K562 (cell line): ENCODE data around the gene B3GLCT. TPM values are rescaled to one million over a fixed set of nuclear protein-coding genes. Genes with fewer than 3 reads are reported as not detected.

Experiments
- ATF1 ChIP-seq, 2 experiments: fragments of 450-650 bp in 1 of 2; IDR thresholded peaks; 2 replicates each; pipeline ENCODE4 v1.6.1; 2016; ENCODE audit warnings: missing compliant biosample characterization in 1 of 2, missing genetic modification characterization in 1 of 2
- CREM ChIP-seq: IDR thresholded peaks from 2 replicates; pipeline ENCODE4 v1.6.1; 2014; ENCODE audit warnings: antibody characterized with exemption, low read depth
- DIDO1 ChIP-seq: fragments of 450-650 bp; IDR thresholded peaks from 2 replicates; pipeline ENCODE4 v1.6.1; 2016; ENCODE audit warnings: low read depth, missing biosample characterization, missing genetic modification characterization
- ERF ChIP-seq: fragments of 450-650 bp; formaldehyde crosslinking; IDR thresholded peaks from 2 replicates; pipeline ENCODE4 v1.4.0; 2020; ENCODE audit warnings: mild to moderate bottlenecking, mixed read lengths
- KDM5B ChIP-seq: fragments of 200-600 bp; sonication (generic); IDR thresholded peaks from 2 replicates; pipeline ENCODE4 v1.6.1; 2012; ENCODE audit warnings: low read depth, mild to moderate bottlenecking, moderate library complexity, low read length, control low read depth, inconsistent platforms; ENCODE audit not compliant: insufficient replicate concordance
- RFX1 ChIP-seq: fragments of 450-650 bp; IDR thresholded peaks from 2 replicates; pipeline ENCODE4 v1.6.1; 2016; ENCODE audit warnings: mild to moderate bottlenecking, moderate library complexity
- SIRT6 ChIP-seq: IDR thresholded peaks from one replicate; pipeline ENCODE4 v1.6.1; 2012; ENCODE audit warnings: low read depth, mild to moderate bottlenecking, control low read depth, inconsistent platforms, low read length, moderate library complexity
- SMAD4 ChIP-seq: fragments of 250-450 bp; sonication (Bioruptor Pico); conservative IDR thresholded peaks from 2 replicates; pipeline ENCODE4 v1.8.0; 2021; ENCODE audit warnings: inconsistent platforms, mild to moderate bottlenecking, moderate library complexity
- YBX1 ChIP-seq: fragments of 450-650 bp; IDR thresholded peaks from 2 replicates; pipeline ENCODE4 v1.7.1; 2016; ENCODE audit warnings: mild to moderate bottlenecking
- ZC3H11A ChIP-seq: IDR thresholded peaks from 2 replicates; pipeline ENCODE4 v1.6.1; 2012; ENCODE audit warnings: low read depth, low read length, improper control_type of control experiment
- ZNF24 ChIP-seq: fragments of 450-650 bp; IDR thresholded peaks from 2 replicates; pipeline ENCODE4 v1.6.1; 2016
- ZNF639 ChIP-seq, 2 experiments: fragments of 200-800 bp in 1 of 2; sonication (Bioruptor generic) in 1 of 2; sonication (generic) in 1 of 2; formaldehyde crosslinking in 1 of 2; IDR thresholded peaks in 1 of 2; conservative IDR thresholded peaks in 1 of 2; 2 replicates each; pipeline versions ENCODE4 v1.5.0 to v1.6.1; 2016 to 2020; ENCODE audit warnings: missing compliant biosample characterization in 1 of 2, missing genetic modification characterization in 1 of 2, missing genetic modification reagents in 1 of 2
- polyA plus RNA-seq, 8 experiments: library from polyadenylated mRNA; depleted of rRNA in 4 of 8; stranded (reverse) in 5 of 8; unstranded in 3 of 8; fragments of >200 nt; fragmentation: Nextera tagmentation in 2 of 8; fragmentation: Illumina TruSeq in 1 of 8; extraction: Ambion mirVana in 2 of 8; extraction: Trizol in 1 of 8; gene quantifications; 2 replicates each; pipeline versions ENCODE4 v1.2.1 to v1.2.3, GENCODE V29; 2011 to 2014; ENCODE audit warnings: inconsistent platforms in 1 of 8, missing spikeins in 1 of 8
- total RNA-seq, 7 experiments: library from RNA; depleted of rRNA in 6 of 7; stranded (reverse); fragments of >200 nt in 6 of 7; fragmentation: Illumina TruSeq in 2 of 7; extraction: Trizol in 2 of 7; gene quantifications; 2 replicates each; pipeline versions ENCODE4 v1.2.1 to v1.2.3, GENCODE V29; 2011 to 2021; ENCODE audit warnings: low replicate concordance in 1 of 7
- TF ChIP-seq, protein P1 (sequence below): sonication (generic); formaldehyde crosslinking; IDR thresholded peaks from 2 replicates; pipeline ENCODE4 v1.8.0; 2022; ENCODE audit warnings: mild to moderate bottlenecking, missing genetic modification reagents
- TF ChIP-seq, protein P2 (sequence below): fragments of 250-450 bp; sonication (Bioruptor Pico); IDR thresholded peaks from 2 replicates; pipeline ENCODE4 v1.4.0; 2020; ENCODE audit warnings: mild to moderate bottlenecking
- TF ChIP-seq, protein P3 (sequence below), 2 experiments: fragments of 450-650 bp; formaldehyde crosslinking in 1 of 2; IDR thresholded peaks; 2 replicates each; pipeline versions ENCODE4 v1.4.0 to v1.6.1; 2014 to 2020; ENCODE audit warnings: mild to moderate bottlenecking in 2 of 2, borderline replicate concordance in 1 of 2, low read depth in 1 of 2

Gene B3GLCT
- total and polyA plus RNA-seq, 9 of the 15 experiments (the other 6 are each of a cell fraction or from before 2014, with no cell fraction given), result 1.1 to 5.1 (median 2.9) TPM

GRCh38 chr13:31199849-31200636, at the start of gene B3GLCT (continued):
- TF ChIP-seq ZNF639 (CRISPR knock-in tag; conservative IDR thresholded peaks at IDR 0.05 in 1 of 2, IDR thresholded peaks at IDR 0.05 in 1 of 2) (peak in 1 of 2 experiments; percentile 93; a peak in 2 of 4 replicates), RFX1 (no peak), ZNF24 (no peak; the same call in 1 of the 2 replicates), KDM5B (peak; percentile 37), CREM (0 out of 2 replicates have a peak, but pooled peaks have one; percentile 13), SMAD4 (CRISPR knock-in tag) (peak; percentile 85), ZC3H11A (no peak), ATF1 (CRISPR knock-in tag; IDR thresholded peaks at IDR 0.05) (no peak), ATF1 (tag; IDR thresholded peaks at IDR 0.05) (no peak), YBX1 (no peak), SIRT6 (no peak), ERF (CRISPR knock-in tag) (peak; percentile 62; the same call in 1 of the 2 replicates), DIDO1 (tag) (no peak)
- TF ChIP-seq, protein P1, sequence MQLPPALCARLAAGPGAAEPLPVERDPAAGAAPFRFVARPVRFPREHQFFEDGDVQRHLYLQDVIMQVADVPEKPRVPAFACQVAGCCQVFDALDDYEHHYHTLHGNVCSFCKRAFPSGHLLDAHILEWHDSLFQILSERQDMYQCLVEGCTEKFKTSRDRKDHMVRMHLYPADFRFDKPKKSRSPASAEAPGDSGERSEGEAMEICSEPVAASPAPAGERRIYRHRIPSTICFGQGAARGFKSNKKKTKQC, result no peak
- TF ChIP-seq, protein P2, sequence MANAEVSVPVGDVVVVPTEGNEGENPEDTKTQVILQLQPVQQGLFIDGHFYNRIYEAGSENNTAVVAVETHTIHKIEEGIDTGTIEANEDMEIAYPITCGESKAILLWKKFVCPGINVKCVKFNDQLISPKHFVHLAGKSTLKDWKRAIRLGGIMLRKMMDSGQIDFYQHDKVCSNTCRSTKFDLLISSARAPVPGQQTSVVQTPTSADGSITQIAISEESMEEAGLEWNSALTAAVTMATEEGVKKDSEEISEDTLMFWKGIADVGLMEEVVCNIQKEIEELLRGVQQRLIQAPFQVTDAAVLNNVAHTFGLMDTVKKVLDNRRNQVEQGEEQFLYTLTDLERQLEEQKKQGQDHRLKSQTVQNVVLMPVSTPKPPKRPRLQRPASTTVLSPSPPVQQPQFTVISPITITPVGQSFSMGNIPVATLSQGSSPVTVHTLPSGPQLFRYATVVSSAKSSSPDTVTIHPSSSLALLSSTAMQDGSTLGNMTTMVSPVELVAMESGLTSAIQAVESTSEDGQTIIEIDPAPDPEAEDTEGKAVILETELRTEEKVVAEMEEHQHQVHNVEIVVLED, result peak; percentile 14
- TF ChIP-seq, protein P3, sequence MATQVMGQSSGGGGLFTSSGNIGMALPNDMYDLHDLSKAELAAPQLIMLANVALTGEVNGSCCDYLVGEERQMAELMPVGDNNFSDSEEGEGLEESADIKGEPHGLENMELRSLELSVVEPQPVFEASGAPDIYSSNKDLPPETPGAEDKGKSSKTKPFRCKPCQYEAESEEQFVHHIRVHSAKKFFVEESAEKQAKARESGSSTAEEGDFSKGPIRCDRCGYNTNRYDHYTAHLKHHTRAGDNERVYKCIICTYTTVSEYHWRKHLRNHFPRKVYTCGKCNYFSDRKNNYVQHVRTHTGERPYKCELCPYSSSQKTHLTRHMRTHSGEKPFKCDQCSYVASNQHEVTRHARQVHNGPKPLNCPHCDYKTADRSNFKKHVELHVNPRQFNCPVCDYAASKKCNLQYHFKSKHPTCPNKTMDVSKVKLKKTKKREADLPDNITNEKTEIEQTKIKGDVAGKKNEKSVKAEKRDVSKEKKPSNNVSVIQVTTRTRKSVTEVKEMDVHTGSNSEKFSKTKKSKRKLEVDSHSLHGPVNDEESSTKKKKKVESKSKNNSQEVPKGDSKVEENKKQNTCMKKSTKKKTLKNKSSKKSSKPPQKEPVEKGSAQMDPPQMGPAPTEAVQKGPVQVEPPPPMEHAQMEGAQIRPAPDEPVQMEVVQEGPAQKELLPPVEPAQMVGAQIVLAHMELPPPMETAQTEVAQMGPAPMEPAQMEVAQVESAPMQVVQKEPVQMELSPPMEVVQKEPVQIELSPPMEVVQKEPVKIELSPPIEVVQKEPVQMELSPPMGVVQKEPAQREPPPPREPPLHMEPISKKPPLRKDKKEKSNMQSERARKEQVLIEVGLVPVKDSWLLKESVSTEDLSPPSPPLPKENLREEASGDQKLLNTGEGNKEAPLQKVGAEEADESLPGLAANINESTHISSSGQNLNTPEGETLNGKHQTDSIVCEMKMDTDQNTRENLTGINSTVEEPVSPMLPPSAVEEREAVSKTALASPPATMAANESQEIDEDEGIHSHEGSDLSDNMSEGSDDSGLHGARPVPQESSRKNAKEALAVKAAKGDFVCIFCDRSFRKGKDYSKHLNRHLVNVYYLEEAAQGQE (IDR thresholded peaks at IDR 0.05; ENCODE audit: borderline replicate concordance), result peak; percentile 49
- TF ChIP-seq, protein P3 (CRISPR knock-in tag; IDR thresholded peaks at IDR 0.05; ENCODE audit: low read depth), result no peak
